H1 (cell line): ENCODE measurements around the gene ZNF618. TPM values are rescaled to one million over a fixed set of nuclear protein-coding genes. Genes with fewer than 3 reads are reported as not detected.

Experiments
- CREB1 ChIP-seq: IDR thresholded peaks from 2 replicates; pipeline ENCODE4 v1.6.1; 2012; ENCODE audit warnings: inconsistent platforms
- CTBP2 ChIP-seq: IDR thresholded peaks from 2 replicates; pipeline ENCODE4 v1.7.0; 2011; ENCODE audit warnings: borderline replicate concordance, mild to moderate bottlenecking, moderate library complexity, mixed read lengths, low read length; ENCODE audit not compliant: insufficient read depth, insufficient read length
- RNF2 ChIP-seq: fragments of 200-900, 300-1000 bp; sonication (generic); IDR thresholded peaks from 2 replicates; pipeline ENCODE4 v1.7.1; 2016; ENCODE audit warnings: borderline replicate concordance, low read depth, mild to moderate bottlenecking, antibody characterized with exemption, low read length; ENCODE audit not compliant: poor library complexity, severe bottlenecking; ENCODE audit errors: missing control alignments
- SAP30 ChIP-seq: fragments of 300-600 bp; sonication (generic); IDR thresholded peaks from 2 replicates; pipeline ENCODE4 v1.7.1; 2012; ENCODE audit warnings: low read length, moderate library complexity, mild to moderate bottlenecking, inconsistent platforms; ENCODE audit not compliant: insufficient read depth, insufficient replicate concordance
- YY1 ChIP-seq: IDR thresholded peaks from 2 replicates; pipeline ENCODE4 v1.6.1; 2011; ENCODE audit warnings: low read depth, mild to moderate bottlenecking, low read length
- polyA plus RNA-seq, 7 experiments: library from polyadenylated mRNA; depleted of rRNA in 3 of 7; stranded (reverse) in 5 of 7; unstranded in 2 of 7; fragments of >200 nt in 5 of 7; fragments of 200-250 nt in 2 of 7; gene quantifications; 1 replicate in 5 of 7; 2 replicates in 1 of 7; 4 replicates in 1 of 7; pipeline versions ENCODE4 v1.2.1 to v1.2.3, GENCODE V29; 2011 to 2013; ENCODE audit warnings: missing spikeins in 2 of 7, mixed read lengths in 2 of 7
- total RNA-seq: library from RNA; stranded (reverse); fragmentation: NEBNext Ultra II Directional; extraction: Animal tissue kit (Norgen Biotek cat#: 25700); gene quantifications from 2 replicates; pipeline ENCODE4 v1.2.1, GENCODE V29; 2021

The ZNF618 gene
- total and polyA plus RNA-seq, 2 of the 8 experiments (the other 6 are each of a cell fraction or from before 2014, with no cell fraction given) = 9.6 to 28.5 TPM

DNA sequence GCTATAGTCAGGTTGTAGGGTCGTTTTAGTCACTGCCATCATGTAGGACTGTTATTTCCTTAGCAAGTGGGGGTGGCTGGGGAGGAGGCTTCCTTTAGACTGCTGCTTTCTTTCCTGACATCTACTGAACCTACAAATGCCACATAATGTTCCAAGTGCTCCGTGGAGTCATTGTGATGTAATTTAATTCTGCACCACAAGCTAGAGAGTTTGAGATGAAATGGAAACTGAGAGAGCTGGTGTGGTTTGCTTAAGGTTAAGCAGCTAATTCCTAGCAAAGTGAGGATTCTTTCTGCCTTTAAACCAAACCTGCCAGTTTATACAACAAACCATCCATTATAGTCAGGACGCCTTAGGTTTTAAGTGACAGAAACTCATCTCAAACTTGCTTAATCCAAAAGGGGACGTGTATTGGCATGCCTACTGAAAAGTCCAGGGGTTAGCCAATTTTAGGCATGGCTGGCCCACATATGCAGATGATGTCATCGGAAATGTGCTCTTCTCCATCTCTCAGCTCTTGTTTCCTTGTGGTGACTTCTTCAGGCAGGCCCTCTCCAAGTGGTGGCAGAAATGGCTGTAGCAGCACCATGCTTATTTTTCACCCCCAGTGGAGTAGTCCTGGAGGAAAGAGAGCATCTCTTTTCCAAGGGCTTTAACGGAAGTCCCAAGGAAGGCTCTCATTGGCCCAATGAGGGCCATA is 30.5 kb downstream of the ZNF618 start (continued):
- TF ChIP-seq CTBP2 (no peak), RNF2 (no peak), CREB1 (no peak), YY1 (no peak), SAP30 (no peak)
